ENCODE data around the gene GRIN2C. TPM values are rescaled to one million over a fixed set of nuclear protein-coding genes. Genes with fewer than 3 reads are reported as not detected.
"Not testable (repeated sequence)": the region's sequence is repeated elsewhere in the genome, so short reads cannot be mapped to it uniquely, and the experiment has no call there.

GRIN2C gene
- total RNA-seq, 1 donor from 2014 or later: 2.1 TPM

- Histone ChIP-seq H3K36me3 (ENCODE audit: control insufficient read depth in 3 of 3, insufficient read depth in 3 of 3, low read length in 3 of 3) (peaks cover 0 to 4% (median 2%) of the 10 kb centered on the region in 3 donors), H3K4me1 (ENCODE audit: control insufficient read depth in 3 of 3, insufficient read depth in 3 of 3, low read length in 3 of 3) (peaks cover 15 to 27% (median 21%) of the 10 kb centered on the region in 3 donors), H3K9me3 (ENCODE audit: control insufficient read depth in 3 of 3, low read length in 3 of 3) (no peaks in the 10 kb centered on the region), H3K9ac (ENCODE audit: low read depth in 1 of 3, low read length in 3 of 3) (peak overlapping the region; percentile 80 to 91 (median 86)), H3K27me3 (ENCODE audit: control insufficient read depth in 3 of 3, insufficient read depth in 3 of 3, low read length in 3 of 3) (peaks cover 0 to 5% (median 2%) of the 10 kb centered on the region in 3 donors), H3K4me3 (ENCODE audit: low read length in 3 of 3) (peak overlapping the region; percentile 83 to 92 (median 88)), H3K27ac (ENCODE audit: low read depth, low read length) (peak overlapping the region; percentile 86)
Observed at GRCh38 chr17:74873037-74873873, 13.6 kb upstream of the GRIN2C start.

- peaks cover 0 to under 1% (median 0%) of the 10 kb centered on the region in 3 donors for H3K27me3 ChIP-seq (ENCODE audit: control insufficient read depth in 3 of 3, insufficient read depth in 3 of 3, low read length in 3 of 3)
- H3K9ac ChIP-seq (ENCODE audit: low read depth in 1 of 3, low read length in 3 of 3): peak within 1 kb of the TSS; percentile 87 to 91 (median 91)
- H3K36me3 ChIP-seq (ENCODE audit: control insufficient read depth in 3 of 3, insufficient read depth in 3 of 3, low read length in 3 of 3): peaks cover 0 to 4% (median 2%) of the 10 kb centered on the region in 3 donors
- no peaks in the 10 kb centered on the region for H3K9me3 ChIP-seq (ENCODE audit: control insufficient read depth in 3 of 3, low read length in 3 of 3)
- peak within 1 kb of the TSS; percentile 86 for H3K27ac ChIP-seq (ENCODE audit: low read depth, low read length)
- H3K4me3 ChIP-seq (ENCODE audit: low read length in 3 of 3): peak within 1 kb of the TSS; percentile 83 to 92 (median 89)
- H3K4me1 ChIP-seq (ENCODE audit: control insufficient read depth in 3 of 3, insufficient read depth in 3 of 3, low read length in 3 of 3): peaks cover 15 to 25% (median 20%) of the 10 kb centered on the region in 3 donors
Observed at GRCh38 chr17:74872313-74873036, 12.8 kb upstream of the GRIN2C start, which contains the start of gene FDXR. Gene FDXR, minus strand, starts transcription at chr17:74872994. Its CDS starts 50 bp downstream, at chr17:74872944.

GRCh38 chr17:74871356-74872076 lies 11.8 kb upstream of the GRIN2C start:
- H3K27ac ChIP-seq (ENCODE audit: low read depth, low read length): no peak overlapping the region
- no peaks in the 10 kb centered on the region for H3K9me3 ChIP-seq (ENCODE audit: control insufficient read depth in 3 of 3, low read length in 3 of 3)
- H3K36me3 ChIP-seq (ENCODE audit: control insufficient read depth in 3 of 3, insufficient read depth in 3 of 3, low read length in 3 of 3): peaks cover 0 to 4% (median 2%) of the 10 kb centered on the region in 3 donors
- no peaks in the 10 kb centered on the region for H3K27me3 ChIP-seq (ENCODE audit: control insufficient read depth in 3 of 3, insufficient read depth in 3 of 3, low read length in 3 of 3)
- H3K9ac ChIP-seq (ENCODE audit: low read depth in 1 of 3, low read length in 3 of 3): no peak overlapping the region
- H3K4me3 ChIP-seq (ENCODE audit: low read length in 3 of 3): peak overlapping the region in 1 of 3 donors; percentile 83
- H3K4me1 ChIP-seq (ENCODE audit: control insufficient read depth in 3 of 3, insufficient read depth in 3 of 3, low read length in 3 of 3): peaks cover 15 to 25% (median 20%) of the 10 kb centered on the region in 3 donors

- no peak overlapping the region for H3K4me3 ChIP-seq (ENCODE audit: low read length in 3 of 3)
- peaks cover 15 to 25% (median 20%) of the 10 kb centered on the region in 3 donors for H3K4me1 ChIP-seq (ENCODE audit: control insufficient read depth in 3 of 3, insufficient read depth in 3 of 3, low read length in 3 of 3)
- H3K9ac ChIP-seq (ENCODE audit: low read depth in 1 of 3, low read length in 3 of 3): no peak overlapping the region
Observed at GRCh38 chr17:74870512-74870911, 10.8 kb upstream of the GRIN2C start.

GRCh38 chr17:74870028-74870427 lies 10.3 kb upstream of the GRIN2C start:
- not testable (repeated sequence) for H3K27me3 ChIP-seq (ENCODE audit: control insufficient read depth in 3 of 3, insufficient read depth in 3 of 3, low read length in 3 of 3); H3K9me3 ChIP-seq (ENCODE audit: control insufficient read depth in 3 of 3, low read length in 3 of 3); H3K4me3 ChIP-seq (ENCODE audit: low read length in 3 of 3); H3K36me3 ChIP-seq (ENCODE audit: control insufficient read depth in 3 of 3, insufficient read depth in 3 of 3, low read length in 3 of 3); H3K9ac ChIP-seq (ENCODE audit: low read depth in 1 of 3, low read length in 3 of 3); H3K27ac ChIP-seq (ENCODE audit: low read depth, low read length)
- peaks cover 15 to 25% (median 20%) of the 10 kb centered on the region in 3 donors for H3K4me1 ChIP-seq (ENCODE audit: control insufficient read depth in 3 of 3, insufficient read depth in 3 of 3, low read length in 3 of 3)

More at GRCh38 chr17:74870512-74870911, 10.8 kb upstream of the GRIN2C start:
- H3K9me3 ChIP-seq (ENCODE audit: control insufficient read depth in 3 of 3, low read length in 3 of 3): no peaks in the 10 kb centered on the region
- H3K36me3 ChIP-seq (ENCODE audit: control insufficient read depth in 3 of 3, insufficient read depth in 3 of 3, low read length in 3 of 3): peaks cover 0 to 4% (median 2%) of the 10 kb centered on the region in 3 donors
- H3K27me3 ChIP-seq (ENCODE audit: control insufficient read depth in 3 of 3, insufficient read depth in 3 of 3, low read length in 3 of 3): no peaks in the 10 kb centered on the region
- no peak overlapping the region for H3K27ac ChIP-seq (ENCODE audit: low read depth, low read length)

- Histone ChIP-seq H3K9me3 (ENCODE audit: control insufficient read depth in 3 of 3, low read length in 3 of 3) (no peaks in the 10 kb centered on the region), H3K4me3 (ENCODE audit: low read length in 3 of 3) (no peak overlapping the region), H3K9ac (ENCODE audit: low read depth in 1 of 3, low read length in 3 of 3) (no peak overlapping the region), H3K36me3 (ENCODE audit: control insufficient read depth in 3 of 3, insufficient read depth in 3 of 3, low read length in 3 of 3) (peaks cover 0 to 4% (median 2%) of the 10 kb centered on the region in 3 donors), H3K27ac (ENCODE audit: low read depth, low read length) (no peak overlapping the region), H3K4me1 (ENCODE audit: control insufficient read depth in 3 of 3, insufficient read depth in 3 of 3, low read length in 3 of 3) (peaks cover 17 to 22% (median 20%) of the 10 kb centered on the region in 3 donors), H3K27me3 (ENCODE audit: control insufficient read depth in 3 of 3, insufficient read depth in 3 of 3, low read length in 3 of 3) (no peaks in the 10 kb centered on the region)
Observed at GRCh38 chr17:74868908-74869255, 9.2 kb upstream of the GRIN2C start.

GRCh38 chr17:74868251-74868907 lies 8.7 kb upstream of the GRIN2C start:
- H3K9ac ChIP-seq (ENCODE audit: low read depth in 1 of 3, low read length in 3 of 3): peak overlapping the region in 1 of 3 donors; percentile 33
- H3K4me3 ChIP-seq (ENCODE audit: low read length in 3 of 3): no peak overlapping the region
- no peaks in the 10 kb centered on the region for H3K27me3 ChIP-seq (ENCODE audit: control insufficient read depth in 3 of 3, insufficient read depth in 3 of 3, low read length in 3 of 3)
- H3K4me1 ChIP-seq (ENCODE audit: control insufficient read depth in 3 of 3, insufficient read depth in 3 of 3, low read length in 3 of 3): peaks cover 14 to 19% (median 16%) of the 10 kb centered on the region in 3 donors
- H3K27ac ChIP-seq (ENCODE audit: low read depth, low read length): no peak overlapping the region
- no peaks in the 10 kb centered on the region for H3K9me3 ChIP-seq (ENCODE audit: control insufficient read depth in 3 of 3, low read length in 3 of 3)
- peaks cover 0 to 4% (median 2%) of the 10 kb centered on the region in 3 donors for H3K36me3 ChIP-seq (ENCODE audit: control insufficient read depth in 3 of 3, insufficient read depth in 3 of 3, low read length in 3 of 3)

- H3K9ac ChIP-seq (ENCODE audit: low read depth in 1 of 3, low read length in 3 of 3): no peak overlapping the region
- H3K9me3 ChIP-seq (ENCODE audit: control insufficient read depth in 3 of 3, low read length in 3 of 3): no peaks in the 10 kb centered on the region
- peaks cover 10 to 13% (median 12%) of the 10 kb centered on the region in 3 donors for H3K4me1 ChIP-seq (ENCODE audit: control insufficient read depth in 3 of 3, insufficient read depth in 3 of 3, low read length in 3 of 3)
- H3K27ac ChIP-seq (ENCODE audit: low read depth, low read length): no peak overlapping the region
- H3K27me3 ChIP-seq (ENCODE audit: control insufficient read depth in 3 of 3, insufficient read depth in 3 of 3, low read length in 3 of 3): peaks cover 9 to 14% (median 12%) of the 10 kb centered on the region in 3 donors
- H3K4me3 ChIP-seq (ENCODE audit: low read length in 3 of 3): no peak overlapping the region
- peaks cover 0 to 4% (median 2%) of the 10 kb centered on the region in 3 donors for H3K36me3 ChIP-seq (ENCODE audit: control insufficient read depth in 3 of 3, insufficient read depth in 3 of 3, low read length in 3 of 3)
Observed at GRCh38 chr17:74866198-74866835, 6.6 kb upstream of the GRIN2C start.

Measured in skeletal muscle tissue (tissue), 4 donors.